ENCODE results near the gene ENO1. TPM values are rescaled to one million over a fixed set of nuclear protein-coding genes. Genes with fewer than 3 reads are reported as not detected.
"Not testable (repeated sequence)": the region's sequence is repeated elsewhere in the genome, so short reads cannot be mapped to it uniquely, and the experiment has no call there.

The ENO1 gene
- total and polyA plus RNA-seq, 8 donors: 206 to 577 (median 350) TPM

- H3K36me3 ChIP-seq: no peaks in the 10 kb centered on the region
- peaks cover 0 to 13% (median 7%) of the 10 kb centered on the region in 4 donors for H3K4me1 ChIP-seq
- DNase-seq: peak in 1 of 2 donors; percentile 43
- no peak overlapping the region for H3K27ac ChIP-seq
- no peaks in the 10 kb centered on the region for H3K9me3 ChIP-seq
- 68 to 73% (median 68%) methylated on average over 4 of the region's 4 CpGs for WGBS, 5 donors
- no peaks in the 10 kb centered on the region for H3K27me3 ChIP-seq
- intact Hi-C loops (cut with DNase I; ENCODE audit: low total_unique reads): no loop called here
- H3K4me3 ChIP-seq: no peak overlapping the region
- TF ChIP-seq CTCF (IDR thresholded peaks at IDR 0.05) (no peak), EP300 (IDR thresholded peaks at IDR 0.05) (no peak), POLR2A (IDR thresholded peaks at IDR 0.05) (no peak), POLR2AphosphoS5 (IDR thresholded peaks at IDR 0.05) (no peak)
Observed at GRCh38 chr1:8831340-8831739, 47.1 kb downstream of the ENO1 start.

- intact Hi-C loops (cut with DNase I; ENCODE audit: low total_unique reads); DNase-seq: not testable (repeated sequence)
Observed at GRCh38 chr1:8830732-8831131, 47.8 kb downstream of the ENO1 start.

GRCh38 chr1:8825985-8826481, 52.5 kb downstream of the ENO1 start:
- 83 to 90% (median 87%) methylated on average over 10 of the region's 10 CpGs for WGBS, 5 donors
- intact Hi-C loops (cut with DNase I; ENCODE audit: low total_unique reads): no loop called here
- Histone ChIP-seq H3K9me3 (no peaks in the 10 kb centered on the region), H3K4me1 (peaks cover 8 to 31% (median 17%) of the 10 kb centered on the region in 4 donors), H3K27me3 (no peaks in the 10 kb centered on the region), H3K4me3 (no peak overlapping the region), H3K36me3 (no peaks in the 10 kb centered on the region), H3K27ac (no peak overlapping the region)
- no peak for TF ChIP-seq POLR2AphosphoS5 (IDR thresholded peaks at IDR 0.05)
- TF ChIP-seq CTCF (IDR thresholded peaks at IDR 0.05): no peak
- no peak for TF ChIP-seq POLR2A (IDR thresholded peaks at IDR 0.05)
- no peak for TF ChIP-seq EP300 (IDR thresholded peaks at IDR 0.05)
- peak in 1 of 2 donors; percentile 23 for DNase-seq

More at GRCh38 chr1:8830732-8831131, 47.8 kb downstream of the ENO1 start:
- H3K36me3 ChIP-seq, H3K27me3 ChIP-seq, H3K27ac ChIP-seq, H3K9me3 ChIP-seq, H3K4me3 ChIP-seq: not testable (repeated sequence)
- peaks cover 0 to 13% (median 7%) of the 10 kb centered on the region in 4 donors for H3K4me1 ChIP-seq
- 85 to 94% (median 93%) methylated on average over 10 of the region's 10 CpGs for WGBS, 5 donors

GRCh38 chr1:8823295-8823664, 55.2 kb downstream of the ENO1 start:
- peak overlapping the region in 1 of 5 donors; percentile 61 for H3K27ac ChIP-seq
- TF ChIP-seq POLR2A (IDR thresholded peaks at IDR 0.05) (no peak), POLR2AphosphoS5 (IDR thresholded peaks at IDR 0.05) (no peak), EP300 (IDR thresholded peaks at IDR 0.05) (no peak), CTCF (IDR thresholded peaks at IDR 0.05) (no peak)
- peaks cover 8 to 24% (median 18%) of the 10 kb centered on the region in 4 donors for H3K4me1 ChIP-seq
- 64 to 85% (median 76%) methylated on average over 6 of the region's 6 CpGs for WGBS, 5 donors
- no peak for DNase-seq
- H3K27me3 ChIP-seq: no peaks in the 10 kb centered on the region
- intact Hi-C loops (cut with DNase I; ENCODE audit: low total_unique reads): no loop called here
- no peaks in the 10 kb centered on the region for H3K36me3 ChIP-seq
- H3K4me3 ChIP-seq: no peak overlapping the region
- no peaks in the 10 kb centered on the region for H3K9me3 ChIP-seq

Data from stomach (tissue), 9 donors.